HG03066 (cell line): ENCODE data around the gene GNAQ.

Experiments
- ATAC-seq: cut with Tn5 transposase; IDR thresholded peaks from one replicate; pipeline ENCODE4 v1.9.1; 2021; ENCODE audit warnings: low read depth; ENCODE audit not compliant: unreplicated experiment

The GNAQ gene

DNA sequence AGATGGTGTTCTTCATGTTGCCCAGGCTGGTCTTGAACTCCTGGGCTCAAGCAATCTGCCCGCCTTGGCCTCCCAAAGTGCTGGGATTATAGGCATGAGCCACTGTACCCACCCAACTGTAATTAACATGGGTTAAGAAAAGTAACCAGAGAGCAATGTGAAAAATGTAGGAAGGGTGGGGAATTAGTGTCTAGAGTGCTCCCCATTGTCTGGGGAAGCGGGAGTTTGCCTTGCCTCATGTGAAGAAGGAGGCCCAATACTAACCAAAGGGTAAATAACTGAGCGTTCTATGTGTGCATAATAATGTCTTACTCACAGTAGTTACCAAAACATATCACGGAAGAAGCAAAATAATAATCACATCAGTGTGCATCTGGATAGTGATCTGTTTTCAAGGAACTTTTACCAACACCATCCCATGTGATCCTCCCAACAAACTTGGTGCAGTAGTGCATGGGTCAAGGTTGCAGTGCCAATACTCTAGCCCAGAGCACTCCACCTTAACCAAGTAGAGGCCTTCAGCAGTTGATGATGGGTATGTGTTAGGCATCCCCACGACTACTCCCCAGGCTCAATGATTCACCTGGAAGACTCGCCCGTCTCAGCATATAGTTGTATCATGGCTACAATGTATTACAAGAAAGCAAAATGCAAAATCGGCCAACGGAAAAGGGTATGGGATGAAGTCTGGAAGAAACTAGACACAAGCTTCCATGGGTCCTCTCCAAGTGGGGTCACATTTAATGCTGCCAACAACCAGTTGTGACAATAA, 26.2 kb downstream of the GNAQ start:
- ATAC-seq, result no peak

DNA sequence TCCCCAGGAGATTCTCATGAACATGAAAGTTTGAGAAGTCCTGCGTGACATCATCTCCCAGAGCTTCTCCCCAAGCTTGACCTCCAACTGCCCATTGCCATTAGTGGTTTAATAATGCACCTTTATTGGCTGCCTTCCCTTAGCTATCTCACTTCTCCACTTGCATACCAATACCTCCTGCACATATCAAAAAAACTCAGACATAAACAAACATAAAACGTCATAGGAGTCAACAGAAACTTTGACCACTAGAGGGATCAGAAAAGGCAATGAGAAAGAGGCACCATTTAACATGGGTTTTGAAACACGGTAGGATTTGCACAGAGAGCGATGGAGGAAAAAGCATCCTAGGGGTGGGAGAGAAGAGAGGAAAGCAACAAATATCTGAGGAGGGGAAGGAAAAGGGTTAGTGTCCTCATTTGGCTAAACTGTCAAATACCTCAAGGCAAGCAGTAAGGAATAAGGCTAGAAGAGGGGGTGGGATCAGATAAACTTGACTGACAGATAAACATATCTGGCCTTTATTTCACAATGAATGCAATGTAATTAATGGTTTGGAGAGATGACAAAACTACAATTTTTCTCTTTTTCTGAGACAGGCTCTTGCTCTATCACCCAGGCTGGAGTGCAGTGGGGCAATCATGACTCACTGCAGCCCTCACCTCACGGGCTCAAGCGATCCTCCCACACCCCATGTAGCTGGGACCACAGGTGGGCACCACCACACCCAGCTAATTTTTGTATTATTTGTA, 27.0 kb downstream of the GNAQ start:
- ATAC-seq, result no peak

DNA sequence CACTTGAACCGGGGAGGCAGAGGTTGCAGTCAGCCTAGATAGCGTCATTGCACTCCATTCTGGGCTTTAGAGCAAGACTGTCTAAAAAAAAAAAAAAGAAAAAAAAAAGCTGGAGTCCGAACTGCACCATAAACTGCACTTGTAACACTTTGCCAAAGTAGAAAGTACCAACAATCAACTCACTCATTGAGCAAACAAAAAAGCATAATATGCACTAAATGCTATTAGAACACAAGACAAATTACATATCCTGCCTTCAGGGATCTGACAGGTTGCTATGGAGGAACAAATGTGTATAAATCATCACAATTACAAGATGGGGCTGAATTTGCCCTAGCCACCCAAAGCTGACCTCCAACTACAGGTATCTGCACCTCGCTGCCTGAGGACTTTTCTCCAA, 27.9 kb downstream of the GNAQ start:
- no peak for ATAC-seq

DNA sequence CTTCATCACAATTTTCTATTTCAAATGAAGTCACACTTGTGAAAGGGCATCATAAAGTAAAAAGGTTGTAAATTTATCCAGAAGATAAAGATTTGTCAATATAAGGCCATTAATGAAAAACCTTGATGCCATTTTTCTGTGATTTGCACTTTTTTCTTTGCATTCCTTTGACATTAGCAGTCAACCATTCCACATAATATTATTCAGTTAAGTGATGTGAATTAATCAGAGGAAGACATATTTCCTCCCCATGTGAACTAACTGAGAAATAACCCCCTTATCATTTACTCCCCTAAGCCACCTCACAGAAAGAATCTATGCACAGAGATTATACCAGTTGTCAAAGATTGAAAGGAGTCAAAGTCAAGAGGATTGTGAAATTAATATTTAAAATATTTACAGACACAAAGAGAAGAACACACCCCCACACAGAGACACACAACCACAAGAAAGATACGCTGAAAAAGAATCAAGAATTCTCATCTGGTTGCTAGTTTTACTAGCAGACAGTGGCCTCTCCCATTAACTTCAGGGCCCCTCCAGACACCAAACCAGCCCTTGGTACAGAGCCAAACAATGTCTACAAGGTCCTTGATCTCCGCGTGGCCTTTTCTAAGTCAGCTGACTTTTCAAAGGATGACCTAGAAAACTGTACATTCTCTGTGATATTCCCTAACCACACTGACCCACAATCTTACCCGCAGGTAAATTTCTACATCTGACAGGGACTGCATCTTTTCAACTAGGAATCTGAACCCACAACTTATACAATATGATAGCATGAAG, 29.5 kb downstream of the GNAQ start:
- no peak for ATAC-seq

DNA sequence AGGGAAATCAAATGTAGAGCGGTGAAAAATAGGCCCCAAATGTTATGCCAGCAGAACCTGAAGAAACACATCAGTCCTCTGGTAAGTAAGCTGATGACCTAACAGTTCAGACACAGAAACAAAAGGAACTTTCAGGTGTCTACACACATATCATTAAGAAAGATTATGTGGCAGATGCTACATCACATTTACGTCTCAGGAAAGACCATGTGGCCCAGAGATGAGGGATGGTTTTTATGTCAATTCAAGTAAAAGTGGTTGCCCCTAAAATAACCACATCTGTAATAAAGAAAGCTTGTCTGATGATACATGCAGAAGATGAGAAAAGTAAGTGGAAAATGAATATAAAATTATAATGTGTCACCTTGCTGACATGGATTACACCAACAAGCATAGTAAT, 31.4 kb downstream of the GNAQ start:
- ATAC-seq, result no peak

DNA sequence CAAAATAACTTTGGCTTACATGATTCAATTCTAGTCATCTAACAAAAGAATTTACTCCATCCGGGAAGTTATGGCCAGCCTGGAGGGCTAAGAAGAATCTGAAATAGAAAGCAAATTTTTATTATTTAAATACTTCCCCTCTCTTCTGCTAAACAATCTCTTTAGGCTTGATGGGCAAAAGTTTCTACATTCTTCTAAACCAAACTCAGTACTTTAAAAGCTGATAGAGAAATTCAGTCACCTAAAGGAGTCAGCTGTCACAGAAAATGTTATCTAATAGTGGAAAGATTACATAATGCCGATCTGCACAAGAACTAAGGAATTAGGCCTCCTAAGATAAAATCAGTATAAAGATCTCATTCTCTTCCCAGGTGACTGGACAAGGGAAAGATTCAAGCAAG, 32.4 kb downstream of the GNAQ start:
- no peak for ATAC-seq

DNA sequence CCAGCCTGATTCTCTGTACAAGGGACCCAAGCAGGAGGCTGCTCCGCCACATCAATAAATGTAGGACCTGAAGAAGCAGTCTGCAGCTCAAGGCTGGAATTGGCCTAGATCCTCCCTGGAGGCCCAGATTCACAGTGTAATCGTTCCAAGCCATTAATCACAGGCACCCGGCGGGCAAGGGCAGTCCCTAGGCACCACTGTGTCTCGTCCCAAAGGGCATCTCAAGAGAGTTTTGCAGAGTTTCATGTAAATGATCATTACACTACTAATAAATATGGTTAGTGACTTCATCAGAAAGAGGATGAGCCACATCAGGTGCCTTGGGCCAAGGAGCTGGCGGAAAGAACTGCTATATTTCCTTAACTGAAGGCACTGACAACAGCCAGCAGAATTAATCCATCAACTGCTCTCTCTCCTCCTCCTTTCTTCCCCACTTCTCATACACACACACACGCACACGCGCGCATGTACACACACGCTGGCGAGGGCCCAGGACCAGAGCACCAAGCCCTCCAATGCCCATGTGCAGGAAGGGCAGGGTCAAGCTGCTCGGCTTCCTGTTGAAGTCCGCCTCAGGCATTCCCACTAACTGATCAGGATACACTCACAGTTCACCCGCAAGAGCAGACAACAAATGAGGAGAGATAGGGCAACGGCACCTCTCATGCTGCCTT, 33.9 kb downstream of the GNAQ start:
- no peak for ATAC-seq

DNA sequence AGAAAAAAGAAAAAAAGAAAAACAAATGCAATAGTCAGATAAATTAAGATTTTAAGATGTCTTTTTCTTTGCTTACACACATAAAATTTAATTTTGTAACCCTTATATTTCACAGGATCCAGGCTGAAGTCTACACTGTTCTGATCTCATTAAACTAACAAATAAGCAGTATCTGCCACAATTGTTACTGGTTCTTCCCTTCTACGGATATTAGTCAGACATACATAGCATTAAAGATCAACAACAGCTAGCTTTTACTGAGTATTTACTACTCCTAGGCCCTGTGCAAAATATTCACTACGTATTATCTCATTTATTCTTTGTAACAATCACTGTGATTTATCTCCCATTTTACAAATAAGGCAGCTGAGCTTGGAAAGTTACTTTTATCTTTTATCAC, 34.9 kb downstream of the GNAQ start:
- ATAC-seq, result no peak

DNA sequence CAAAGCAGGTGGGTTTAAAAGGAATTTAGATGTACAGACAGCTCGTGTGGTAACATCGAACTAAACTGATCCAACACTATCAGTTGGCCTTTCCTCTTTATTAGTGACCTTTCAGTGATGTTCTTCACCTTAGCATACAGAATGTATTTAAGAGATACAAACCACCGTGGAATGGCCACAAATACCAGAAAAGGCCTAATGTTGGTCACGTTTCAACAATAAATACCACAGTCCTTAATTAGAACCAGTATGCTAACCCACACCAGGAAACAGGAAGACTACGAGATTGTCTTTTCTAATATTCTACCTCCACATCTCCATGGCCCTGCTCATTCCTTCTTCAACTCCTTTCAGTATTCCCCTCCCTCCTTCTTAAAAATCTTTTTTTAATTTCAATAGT, 40.4 kb downstream of the GNAQ start:
- no peak for ATAC-seq

DNA sequence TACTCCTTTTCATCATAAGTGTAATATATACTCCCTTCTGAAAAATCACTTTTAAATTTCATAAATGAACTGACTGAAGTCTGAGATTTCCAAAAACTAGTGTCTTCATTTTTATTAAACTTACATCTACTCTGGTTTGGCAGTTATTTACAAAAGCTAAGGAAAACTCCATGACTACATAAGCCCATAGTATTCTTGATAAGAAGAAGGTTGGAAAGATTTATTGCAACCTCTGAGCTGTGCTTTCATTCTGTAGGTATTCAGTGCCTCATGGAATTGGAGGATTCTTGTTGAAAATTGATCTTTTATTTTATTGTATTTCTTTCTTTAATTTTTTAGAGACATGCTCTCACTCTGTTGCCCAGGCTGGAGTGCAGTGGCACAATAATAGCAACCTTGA, 41.7 kb downstream of the GNAQ start:
- ATAC-seq, result no peak

DNA sequence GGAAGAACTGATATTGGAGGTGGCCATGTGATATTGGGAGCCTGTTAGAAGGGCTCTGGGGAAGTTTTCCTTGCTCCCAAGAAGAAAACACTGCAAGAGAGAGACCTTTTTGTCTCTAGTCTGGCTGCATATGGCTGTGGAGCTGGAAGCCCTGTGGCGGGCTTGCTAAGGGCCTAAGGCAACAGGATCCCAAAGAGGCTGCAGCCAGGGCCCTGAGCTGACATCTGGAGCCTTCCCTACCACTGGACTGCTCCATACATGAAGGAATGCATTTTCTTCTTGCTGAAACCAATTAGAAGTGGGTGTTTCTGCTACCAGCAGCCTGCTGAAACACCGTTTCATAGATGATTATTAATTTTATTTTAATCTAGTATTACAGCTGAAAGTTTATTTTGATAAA, 42.2 kb downstream of the GNAQ start:
- ATAC-seq, result no peak

DNA sequence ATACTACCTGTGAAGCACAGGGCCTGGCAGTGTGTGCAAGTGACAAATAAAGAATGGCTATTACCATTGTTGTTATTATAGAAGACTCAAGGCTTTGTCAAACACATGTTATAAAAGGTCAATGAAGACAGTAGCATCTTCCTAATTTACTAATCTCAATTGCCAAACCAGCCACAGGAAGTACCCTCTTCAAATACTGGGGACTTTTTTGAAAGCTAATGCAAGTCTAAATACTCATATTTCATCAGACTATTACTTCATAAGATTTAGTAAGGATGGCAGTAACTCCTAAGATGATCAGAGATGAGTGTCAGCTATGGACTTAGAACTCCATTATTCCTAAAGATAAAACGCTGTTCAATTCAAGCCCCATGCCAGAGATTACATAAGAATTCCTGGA, 43.0 kb downstream of the GNAQ start:
- ATAC-seq, result no peak

DNA sequence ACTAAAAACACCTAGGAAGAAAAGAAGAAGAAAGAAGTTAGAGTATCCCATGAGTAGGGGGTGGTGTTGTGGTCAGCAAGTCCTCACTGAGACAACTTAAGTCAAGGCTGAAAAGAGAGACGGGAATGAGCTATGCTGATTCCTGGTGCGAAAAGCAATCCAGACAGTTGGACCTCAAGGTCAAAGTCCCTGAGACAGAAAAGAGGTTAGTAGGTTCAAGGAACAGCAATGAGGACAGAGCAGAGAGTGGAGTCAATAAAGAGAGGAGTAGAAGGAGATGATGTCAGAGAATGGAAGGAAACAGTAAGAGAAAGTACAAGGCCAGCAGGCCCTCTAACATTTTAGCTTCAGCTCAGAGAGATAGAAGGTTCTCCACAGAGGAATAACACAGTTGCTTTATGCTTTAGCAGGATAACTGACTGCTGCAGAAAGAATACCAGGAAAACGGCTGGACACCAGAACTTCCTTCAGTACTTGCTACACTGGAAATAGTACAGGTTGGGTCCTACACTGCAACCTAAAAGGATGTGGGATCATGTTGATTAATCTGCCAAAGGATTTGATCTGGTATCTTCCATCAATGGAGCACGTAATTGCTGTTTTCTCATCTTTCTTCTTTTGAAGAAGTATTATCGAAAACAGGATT, 43.6 kb downstream of the GNAQ start:
- ATAC-seq, result no peak

DNA sequence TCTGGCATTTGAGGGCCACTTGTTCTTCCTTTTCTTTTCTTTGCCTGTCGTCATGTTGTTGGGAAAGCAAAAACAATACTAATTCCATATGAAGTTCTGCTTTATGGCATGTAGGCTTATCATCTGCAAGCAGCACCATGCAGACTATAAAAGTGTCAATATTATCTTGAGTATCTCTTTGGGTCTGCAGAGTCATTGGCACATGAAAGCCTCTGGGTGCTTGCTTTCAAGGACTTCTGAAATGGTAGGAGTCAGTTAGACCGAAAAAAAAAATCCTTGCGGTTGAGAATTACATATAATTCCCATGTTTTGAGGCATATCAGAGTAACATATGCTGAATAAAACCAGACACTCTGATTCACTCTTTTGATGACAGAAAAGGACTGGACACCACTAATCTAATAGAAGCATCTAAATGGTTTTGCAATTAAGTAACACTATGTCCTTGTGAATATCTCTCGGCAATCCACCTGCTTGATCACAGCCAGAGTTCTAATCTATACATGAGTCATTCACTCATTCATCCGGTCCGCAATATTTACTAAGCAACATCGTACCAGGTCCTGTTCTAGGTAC, 44.4 kb downstream of the GNAQ start:
- no peak for ATAC-seq

DNA sequence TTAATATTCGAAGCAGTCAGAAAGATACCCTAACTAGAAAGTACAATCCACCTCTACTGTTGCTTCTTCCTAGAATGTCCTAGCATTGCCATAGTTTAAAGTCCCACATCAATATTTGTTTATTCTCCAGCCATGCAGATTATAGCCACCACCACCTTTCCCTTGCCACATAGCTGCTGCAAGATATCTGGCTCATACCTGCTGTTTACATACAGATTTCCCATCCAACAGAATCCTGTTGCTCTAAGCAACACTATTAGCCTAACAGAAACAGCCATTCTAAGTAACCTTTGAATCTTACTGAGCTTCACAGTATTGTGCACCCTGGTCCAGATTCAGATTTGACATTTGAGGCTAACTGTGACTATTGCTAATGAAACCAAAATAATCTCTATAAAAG, 45.6 kb downstream of the GNAQ start:
- ATAC-seq, result no peak

DNA sequence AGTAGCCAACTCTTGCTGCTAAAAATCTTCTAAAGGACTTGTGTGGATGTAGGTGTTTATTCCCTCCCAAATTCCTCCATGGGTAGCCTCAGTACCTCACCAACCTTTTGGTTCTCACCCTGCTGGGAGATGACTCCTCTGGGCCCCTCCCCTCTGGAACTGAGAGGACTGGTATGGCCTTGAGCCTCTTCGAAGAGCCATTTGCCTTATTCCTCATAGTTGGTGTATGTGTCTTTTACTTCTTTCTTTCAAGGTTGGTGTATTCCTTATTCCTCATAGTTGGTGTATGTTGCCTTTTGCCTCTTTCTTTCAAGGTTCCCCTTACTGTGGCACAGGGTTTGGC, 48.3 kb downstream of the GNAQ start:
- ATAC-seq, result no peak

DNA sequence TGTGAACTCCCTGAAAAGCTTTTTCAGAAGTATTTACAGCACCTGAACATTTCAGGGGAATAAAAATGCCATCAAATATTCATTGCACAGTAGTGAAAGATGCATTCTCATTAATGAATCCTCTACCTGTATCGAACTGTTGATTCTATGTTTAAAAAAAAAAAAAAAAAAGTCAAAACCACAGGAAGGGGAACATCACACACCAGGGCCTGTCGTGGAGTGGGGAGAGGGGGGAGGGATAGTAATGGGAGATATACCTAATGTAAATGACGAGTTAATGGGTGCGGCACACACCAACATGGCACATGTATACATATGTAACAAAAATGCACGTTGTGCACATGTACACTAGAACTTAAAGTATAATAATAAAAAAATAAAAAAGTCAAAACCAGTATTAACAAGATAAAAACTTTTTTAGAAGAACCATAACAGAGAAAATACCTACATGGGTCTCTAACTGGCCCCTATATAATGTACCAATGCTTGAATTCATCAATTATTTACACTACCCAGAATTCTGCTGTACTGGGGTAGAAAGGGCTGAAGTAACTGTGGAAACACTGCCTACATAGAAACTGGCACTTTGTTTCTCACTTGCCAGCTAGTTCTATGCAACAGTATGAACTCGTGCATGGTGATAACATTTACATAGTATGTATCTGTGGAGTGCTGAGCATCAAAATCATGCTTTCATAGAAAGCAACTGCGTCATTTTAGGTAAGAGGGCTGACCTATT, 48.9 kb downstream of the GNAQ start:
- ATAC-seq, result no peak

DNA sequence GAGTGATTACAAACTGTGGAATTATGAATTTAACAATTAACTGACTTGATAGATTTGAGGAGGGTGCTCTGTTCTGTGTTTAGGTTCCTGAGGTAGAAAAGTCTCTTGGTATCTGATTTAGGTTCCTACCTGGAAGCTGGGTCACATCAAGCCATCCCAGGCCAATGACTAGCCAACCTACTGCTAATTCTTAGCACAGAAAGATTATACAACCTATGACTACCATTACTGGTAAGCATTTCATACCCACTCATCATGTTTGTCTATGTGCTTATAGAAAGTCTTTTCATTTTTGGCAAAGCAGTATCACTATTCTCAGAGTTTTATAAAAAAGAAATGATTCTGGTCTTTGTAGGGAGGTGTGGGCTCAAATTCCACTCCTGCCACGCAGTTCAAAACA, 49.7 kb downstream of the GNAQ start:
- no peak for ATAC-seq

DNA sequence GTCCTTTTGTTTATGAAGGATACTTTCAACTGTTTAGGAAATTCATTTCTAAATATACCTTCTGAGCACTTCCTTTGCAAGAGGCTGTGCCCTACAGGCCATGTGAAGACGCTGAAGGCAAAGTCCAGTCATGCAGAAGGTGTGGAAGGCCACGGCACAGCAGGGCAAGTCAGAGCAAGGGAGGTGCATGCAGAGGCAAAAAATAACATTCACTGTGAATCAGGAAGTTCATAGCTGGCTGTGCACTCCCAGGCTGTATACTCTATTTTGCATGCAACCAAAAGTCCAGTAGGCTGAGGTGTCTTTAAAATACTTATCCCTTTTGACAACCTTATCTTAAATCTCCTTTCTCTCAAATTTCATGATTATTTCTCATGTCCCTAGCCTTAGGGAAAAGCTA, 50.3 kb downstream of the GNAQ start:
- ATAC-seq, result no peak

DNA sequence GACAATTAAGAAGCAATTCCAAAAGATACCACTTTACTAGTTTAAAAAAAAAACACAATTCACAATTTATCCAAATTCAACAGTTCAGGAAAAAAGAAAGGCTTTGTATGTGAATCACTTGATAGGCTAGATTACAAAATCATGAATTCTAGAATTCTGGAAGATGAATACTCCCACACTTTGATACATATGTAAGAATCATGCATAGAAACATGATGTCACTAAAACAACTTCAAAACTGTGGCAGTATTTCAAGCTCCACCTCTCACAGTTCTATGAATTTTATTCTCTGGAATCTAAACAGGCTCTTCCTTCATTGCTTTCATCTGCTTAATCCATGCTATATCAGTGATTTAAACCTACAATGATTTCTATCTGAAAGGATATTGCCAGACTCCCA, 51.0 kb downstream of the GNAQ start:
- no peak for ATAC-seq
